Activated CD8-positive, alpha-beta T cell treated with anti-CD3 and anti-CD28 coated beads for 36 hours (primary cell): Measurements from ENCODE around the gene NKD1. TPM values are rescaled to one million over a fixed set of nuclear protein-coding genes. Genes with fewer than 3 reads are reported as not detected.

Source experiments
- ATAC-seq: fragments of 200-7000 bp; cut with Tn5 transposase; one replicate; pipeline ENCODE4 v1.10.0; 2021; ENCODE audit warnings: mild to moderate bottlenecking, moderate library complexity
- CTCF ChIA-PET: fragments of 350-600 bp; sonication (Branson Sonifier 250); formaldehyde crosslinking; loops from one replicate; lab custom pipeline; 2021; ENCODE audit warnings: antibody characterized with exemption; lab: Charles Lee
- POLR2A ChIA-PET: fragments of 350-600 bp; sonication (Branson Sonifier 250); formaldehyde crosslinking; loops from one replicate; lab custom pipeline; 2021; ENCODE audit warnings: antibody characterized with exemption; lab: Charles Lee
- DNase-seq: peaks from one replicate; pipeline ENCODE4 v3.0.0-alpha.2; 2020
- H3K27ac Mint-ChIP-seq: one replicate; pipeline ENCODE4 v1.8.0; 2021; ENCODE audit warnings: mild to moderate bottlenecking, mixed read lengths
- H3K27me3 Mint-ChIP-seq: one replicate; pipeline ENCODE4 v1.8.0; 2021; ENCODE audit warnings: mixed read lengths
- H3K36me3 Mint-ChIP-seq: one replicate; pipeline ENCODE4 v1.8.0; 2021; ENCODE audit warnings: low read depth, mixed read lengths
- H3K4me1 Mint-ChIP-seq: one replicate; pipeline ENCODE4 v1.8.0; 2021; ENCODE audit warnings: low read depth, mixed read lengths
- H3K4me3 Mint-ChIP-seq: one replicate; pipeline ENCODE4 v1.8.0; 2021; ENCODE audit warnings: mild to moderate bottlenecking, moderate library complexity, mixed read lengths
- H3K9me3 Mint-ChIP-seq: one replicate; pipeline ENCODE4 v1.8.0; 2021; ENCODE audit warnings: mixed read lengths
- intact Hi-C: fragments of 100-400 bp; cut with micrococcal nuclease; formaldehyde crosslinking; loops from one replicate; pipeline ENCODE4 v1.10.0; 2022
- total RNA-seq, 2 experiments: library from RNA; stranded (reverse); gene quantifications; one replicate each; pipeline ENCODE4 v1.2.3, GENCODE V29; 2021
- TF ChIP-seq, protein P1 (sequence below): fragments of 200-600 bp; IDR thresholded peaks from one replicate; pipeline ENCODE4 v1.8.0; 2022; ENCODE audit warnings: antibody characterized with exemption, mild to moderate bottlenecking

The NKD1 gene
- total RNA-seq, 2 experiments from 2014 or later: 1.9 to 3.6 TPM

DNA sequence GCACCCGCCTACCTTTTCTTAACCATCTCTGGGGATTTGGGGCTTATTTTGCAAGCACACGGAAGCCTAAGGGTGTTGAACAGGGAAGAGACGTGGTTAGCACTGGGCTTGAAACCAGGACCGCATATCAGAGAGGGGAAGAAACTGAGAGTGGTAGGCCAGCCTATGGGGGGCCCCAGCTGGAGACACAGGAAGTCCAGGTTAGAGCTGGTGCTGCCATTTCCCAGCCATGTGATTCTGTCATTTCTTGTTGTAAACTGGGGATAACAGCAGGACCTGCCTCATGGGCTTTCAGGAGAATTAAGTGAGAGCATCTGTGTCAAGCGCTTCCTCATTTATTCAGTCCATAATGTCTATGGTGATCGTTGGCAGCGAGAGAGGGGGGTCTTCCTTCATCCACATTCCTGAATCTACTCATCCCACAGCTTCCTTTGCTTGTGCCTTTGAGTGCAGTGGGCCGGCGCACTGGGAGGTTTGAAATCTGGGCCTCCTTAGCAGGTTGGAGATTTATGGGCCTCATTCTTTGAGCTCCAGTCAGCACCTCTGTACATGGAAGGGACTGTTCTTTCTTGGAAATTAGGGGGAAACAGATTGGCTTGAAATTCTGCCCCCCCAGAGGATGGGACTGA, 20.1 kb downstream of the NKD1 start:
- H3K36me3 Mint-ChIP-seq: no peaks in the 10 kb centered on the region
- no peaks in the 10 kb centered on the region for H3K27me3 Mint-ChIP-seq
- peaks cover 18% of the 10 kb centered on the region for H3K4me1 Mint-ChIP-seq
- intact Hi-C loops: no loop called here
- no peak overlapping the region for H3K27ac Mint-ChIP-seq
- POLR2A ChIA-PET: no interaction called here
- TF ChIP-seq, protein P1, sequence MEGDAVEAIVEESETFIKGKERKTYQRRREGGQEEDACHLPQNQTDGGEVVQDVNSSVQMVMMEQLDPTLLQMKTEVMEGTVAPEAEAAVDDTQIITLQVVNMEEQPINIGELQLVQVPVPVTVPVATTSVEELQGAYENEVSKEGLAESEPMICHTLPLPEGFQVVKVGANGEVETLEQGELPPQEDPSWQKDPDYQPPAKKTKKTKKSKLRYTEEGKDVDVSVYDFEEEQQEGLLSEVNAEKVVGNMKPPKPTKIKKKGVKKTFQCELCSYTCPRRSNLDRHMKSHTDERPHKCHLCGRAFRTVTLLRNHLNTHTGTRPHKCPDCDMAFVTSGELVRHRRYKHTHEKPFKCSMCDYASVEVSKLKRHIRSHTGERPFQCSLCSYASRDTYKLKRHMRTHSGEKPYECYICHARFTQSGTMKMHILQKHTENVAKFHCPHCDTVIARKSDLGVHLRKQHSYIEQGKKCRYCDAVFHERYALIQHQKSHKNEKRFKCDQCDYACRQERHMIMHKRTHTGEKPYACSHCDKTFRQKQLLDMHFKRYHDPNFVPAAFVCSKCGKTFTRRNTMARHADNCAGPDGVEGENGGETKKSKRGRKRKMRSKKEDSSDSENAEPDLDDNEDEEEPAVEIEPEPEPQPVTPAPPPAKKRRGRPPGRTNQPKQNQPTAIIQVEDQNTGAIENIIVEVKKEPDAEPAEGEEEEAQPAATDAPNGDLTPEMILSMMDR: no peak
- no peak overlapping the region for H3K4me3 Mint-ChIP-seq
- no peaks in the 10 kb centered on the region for H3K9me3 Mint-ChIP-seq
- CTCF ChIA-PET: interaction anchor here (1.2 to 2.1 kb wide), 3 partner anchors 10 to 97 kb away, joined by 3 to 6 read pairs (median 4); no protein-coding TSS in a partner anchor
- no peak for DNase-seq
- ATAC-seq: no peak

GRCh38 chr16:50570354-50570753, 22.2 kb downstream of the NKD1 start:
- H3K4me1 Mint-ChIP-seq: peaks cover 8% of the 10 kb centered on the region
- CTCF ChIA-PET: interaction anchor here (1.7 kb wide), 1 partner anchor 236 kb away, joined by 4 read pairs; no protein-coding TSS in a partner anchor
- H3K27ac Mint-ChIP-seq: no peak overlapping the region
- ATAC-seq (no peak), DNase-seq (no peak)
- H3K9me3 Mint-ChIP-seq: no peaks in the 10 kb centered on the region
- POLR2A ChIA-PET: no interaction called here
- intact Hi-C loops: no loop called here
- TF ChIP-seq, protein P1: no peak
- no peaks in the 10 kb centered on the region for H3K36me3 Mint-ChIP-seq
- no peaks in the 10 kb centered on the region for H3K27me3 Mint-ChIP-seq
- no peak overlapping the region for H3K4me3 Mint-ChIP-seq

DNA sequence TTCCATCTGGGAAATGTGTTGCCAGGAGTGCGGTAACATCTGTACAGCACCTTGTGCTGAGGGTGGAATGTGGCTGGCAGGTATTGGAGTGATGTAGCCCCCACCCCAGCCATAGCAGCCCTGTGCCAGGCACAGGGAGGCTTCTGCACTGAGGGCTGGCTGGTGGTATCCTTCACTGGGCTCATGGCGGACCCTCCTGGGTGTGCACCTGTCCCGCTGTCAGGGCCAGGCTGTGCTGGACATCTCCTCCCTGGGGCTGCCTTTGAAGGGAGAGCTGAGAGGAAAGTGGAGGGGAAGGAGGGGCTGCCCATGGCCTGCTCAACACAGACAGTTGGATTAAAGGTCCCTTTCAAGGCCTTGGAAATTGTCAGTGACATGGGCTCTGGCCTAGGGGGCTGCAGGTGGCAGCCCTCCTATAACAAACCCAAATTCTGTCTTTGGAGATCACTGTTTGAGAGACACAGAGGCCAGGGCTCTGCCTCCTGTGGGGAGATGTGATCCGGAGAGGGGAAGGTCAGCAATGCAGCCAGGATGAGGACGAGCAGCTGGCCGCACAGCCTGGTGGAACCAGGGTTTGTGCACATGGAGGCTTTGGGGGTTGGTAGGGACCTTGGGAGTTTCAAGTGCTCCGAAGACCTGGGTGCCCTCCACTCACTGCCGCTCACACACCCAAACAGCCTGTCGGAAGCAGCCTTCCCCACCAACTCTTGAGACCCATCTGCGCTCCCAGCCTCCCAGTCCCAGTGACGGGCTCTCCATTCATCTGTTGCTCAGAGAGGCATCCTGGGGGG, 22.8 kb downstream of the NKD1 start:
- ATAC-seq (no peak), DNase-seq (no peak)
- ChIA-PET CTCF (interaction anchor here (1.7 kb wide), 1 partner anchor 235 kb away, joined by 4 read pairs; no protein-coding TSS in a partner anchor), POLR2A (no interaction called here)
- Mint-ChIP-seq H3K36me3 (no peaks in the 10 kb centered on the region), H3K27me3 (no peaks in the 10 kb centered on the region), H3K4me1 (peaks cover 8% of the 10 kb centered on the region), H3K27ac (no peak overlapping the region), H3K4me3 (no peak overlapping the region), H3K9me3 (no peaks in the 10 kb centered on the region)
- intact Hi-C loops: no loop called here
- TF ChIP-seq, protein P1: no peak

- ChIA-PET POLR2A (no interaction called here), CTCF (interaction anchor here (1.7 kb wide), 1 partner anchor 235 kb away, joined by 4 read pairs; no protein-coding TSS in a partner anchor)
- ATAC-seq (no peak), DNase-seq (no peak)
- Mint-ChIP-seq H3K4me1 (peaks cover 8% of the 10 kb centered on the region), H3K36me3 (no peaks in the 10 kb centered on the region), H3K27me3 (no peaks in the 10 kb centered on the region), H3K4me3 (no peak overlapping the region), H3K9me3 (no peaks in the 10 kb centered on the region), H3K27ac (no peak overlapping the region)
- TF ChIP-seq, protein P1: no peak
- intact Hi-C loops: no loop called here
Observed at GRCh38 chr16:50571786-50572185, 23.6 kb downstream of the NKD1 start.

DNA sequence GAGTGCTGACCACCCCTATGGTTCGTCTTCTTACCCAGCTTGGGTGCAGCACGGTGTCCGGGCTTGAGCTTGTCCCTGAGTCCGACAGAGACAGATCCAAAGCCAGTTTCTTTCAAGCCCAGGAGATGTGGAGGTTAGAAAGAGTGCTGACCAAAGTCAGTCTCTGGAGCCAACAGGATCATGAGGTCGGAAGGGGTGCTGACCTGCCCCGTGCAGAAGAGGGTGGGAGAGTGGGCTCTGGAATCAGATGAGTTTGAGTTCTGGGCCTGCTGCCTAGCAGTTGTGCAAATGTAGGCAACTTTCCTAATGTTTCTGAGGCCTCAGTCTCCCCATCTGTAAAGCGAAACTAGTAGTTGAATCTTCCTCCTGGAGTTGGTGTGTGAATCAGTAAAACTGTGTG, 24.5 kb downstream of the NKD1 start:
- DNase-seq: no peak
- CTCF ChIA-PET: no interaction called here

More for the DNA sequence above, 24.5 kb downstream of the NKD1 start:
- Mint-ChIP-seq H3K36me3 (no peaks in the 10 kb centered on the region), H3K4me3 (no peak overlapping the region), H3K27me3 (no peaks in the 10 kb centered on the region), H3K4me1 (peaks cover 7% of the 10 kb centered on the region), H3K9me3 (no peaks in the 10 kb centered on the region), H3K27ac (no peak overlapping the region)
- no peak for ATAC-seq
- POLR2A ChIA-PET: no interaction called here
- intact Hi-C loops: no loop called here
- TF ChIP-seq, protein P1: no peak
